Right cardiac atrium (tissue), 5 donors: Measurements from ENCODE around the gene GLIS2. TPM values are rescaled to one million over a fixed set of nuclear protein-coding genes. Genes with fewer than 3 reads are reported as not detected.
A peak's percentile ranks its signal among the peaks of the same experiment; 100 is the strongest.

Source experiments
- ATAC-seq, 2 donors: fragments of 200-7000 bp; cut with Tn5 transposase; one replicate each; pipeline versions ENCODE4 v1.8.0 to v1.9.1; 2020; ENCODE audit warnings: moderate library complexity in 2 of 2, mild to moderate bottlenecking in 1 of 2
- DNase-seq, 3 donors: peaks; one replicate each; pipeline ENCODE4 v3.0.0-alpha.2; 2020
- H3K27ac ChIP-seq: one replicate; pipeline ENCODE4 v1.5.1; 2013; ENCODE audit warnings: mild to moderate bottlenecking, low read length, control low read depth, moderate library complexity
- H3K27me3 ChIP-seq: one replicate; pipeline ENCODE4 v1.6.1; 2013; ENCODE audit not compliant: control insufficient read depth, insufficient read depth
- H3K4me1 ChIP-seq: one replicate; pipeline ENCODE4 v1.6.1; 2013; ENCODE audit warnings: low read length; ENCODE audit not compliant: control insufficient read depth, insufficient read depth
- H3K4me3 ChIP-seq: one replicate; pipeline ENCODE4 v1.5.1; 2013; ENCODE audit warnings: low read length, control low read depth
- H3K9me3 ChIP-seq: one replicate; pipeline ENCODE4 v1.6.1; 2013; ENCODE audit warnings: low read length; ENCODE audit not compliant: control insufficient read depth
- WGBS: extraction: QIAGEN DNeasy Blood & Tissue Kit; methylation state at CpG from one replicate; pipeline ENCODE4 v1.1.7; 2013; 5-methylcytosine and 5-hydroxymethylcytosine counted together
- intact Hi-C, 4 donors: fragments of 100-400 bp; cut with DNase I; formaldehyde crosslinking; loops; one replicate each; pipeline versions ENCODE4 v1.11.0 to v1.14.0; 2022 to 2023
- polyA plus RNA-seq: library from polyadenylated mRNA; stranded (reverse); fragments of 200-250 nt; gene quantifications from one replicate; pipeline ENCODE4 v1.2.3, GENCODE V29; 2013
- total RNA-seq, 4 donors: library from RNA; stranded (reverse); fragmentation: NEBNext Ultra II Directional; extraction: Animal tissue kit (Norgen Biotek cat#: 25700); gene quantifications; one replicate each; pipeline ENCODE4 v1.2.1, GENCODE V29; 2021
- donor health status: healthy with polysubstance abuse.
- donor health status: DM: no; HTN: yes; CAD: no.
- donor health status: DM: no; HTN: no; CAD: no.
- donor health status: DM: no; HTN: yes; CAD: no; lungs with severe emphysema.
- donor health status: DM: yes; HTN: yes; CAD: no.

Gene GLIS2
- total and polyA plus RNA-seq, 5 donors = 15.2 to 34.6 (median 31.6) TPM

- DNase-seq (peak; percentile 26 to 60 (median 53)), ATAC-seq (no peak)
- Histone ChIP-seq H3K9me3 (no peaks in the 10 kb centered on the region), H3K27me3 (no peaks in the 10 kb centered on the region), H3K27ac (no peak overlapping the region), H3K4me3 (no peak overlapping the region), H3K4me1 (peaks cover 11% of the 10 kb centered on the region)
- 93% methylated on average over 55 of the region's 55 CpGs for WGBS
- intact Hi-C loops = no loop called here
Measured at GRCh38 chr16:4381935-4382794, 66.3 kb downstream of the GLIS2 start.

DNA sequence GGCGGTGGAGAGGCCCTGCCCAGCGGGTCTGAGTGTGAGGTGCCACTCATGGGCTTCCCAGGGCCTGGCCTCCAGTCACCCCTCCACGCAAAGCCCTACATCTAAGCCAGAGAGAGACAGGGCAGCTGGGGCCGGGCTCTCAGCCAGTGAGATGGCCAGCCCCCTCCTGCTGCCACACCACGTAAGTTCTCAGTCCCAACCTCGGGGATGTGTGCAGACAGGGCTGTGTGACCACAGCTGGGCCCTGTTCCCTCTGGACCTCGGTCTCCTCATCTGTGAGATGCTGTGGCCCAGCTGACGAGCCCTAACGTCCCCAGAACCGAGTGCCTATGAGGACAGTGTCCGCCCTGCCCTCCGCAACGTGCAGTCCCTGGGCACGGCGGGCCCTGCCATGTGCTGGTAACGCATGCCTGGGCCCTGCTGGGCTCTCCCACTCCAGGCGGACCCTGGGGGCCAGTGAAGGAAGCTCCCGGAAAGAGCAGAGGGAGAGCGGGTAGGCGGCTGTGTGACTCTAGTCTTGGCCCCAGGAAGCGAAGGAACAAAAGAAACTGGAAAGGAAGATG is 67.0 kb downstream of the GLIS2 start:
- Histone ChIP-seq H3K4me3 (no peak overlapping the region), H3K27me3 (no peaks in the 10 kb centered on the region), H3K4me1 (peaks cover 8% of the 10 kb centered on the region), H3K27ac (no peak overlapping the region), H3K9me3 (no peaks in the 10 kb centered on the region)
- DNase-seq (peak in 2 of 3 donors; percentile 14 to 68), ATAC-seq (no peak)
- intact Hi-C loops = no loop called here
- WGBS = 79% methylated on average over 21 of the region's 21 CpGs

GRCh38 chr16:4383591-4384444 is 68.0 kb downstream of the GLIS2 start:
- H3K9me3 ChIP-seq = no peaks in the 10 kb centered on the region
- DNase-seq (peak in 2 of 3 donors; percentile 10 to 59), ATAC-seq (no peak)
- WGBS = 89% methylated on average over 12 of the region's 12 CpGs
- no peak overlapping the region for H3K27ac ChIP-seq
- no peaks in the 10 kb centered on the region for H3K27me3 ChIP-seq
- intact Hi-C loops = no loop called here
- H3K4me3 ChIP-seq = no peak overlapping the region
- H3K4me1 ChIP-seq = peaks cover 1% of the 10 kb centered on the region

DNA sequence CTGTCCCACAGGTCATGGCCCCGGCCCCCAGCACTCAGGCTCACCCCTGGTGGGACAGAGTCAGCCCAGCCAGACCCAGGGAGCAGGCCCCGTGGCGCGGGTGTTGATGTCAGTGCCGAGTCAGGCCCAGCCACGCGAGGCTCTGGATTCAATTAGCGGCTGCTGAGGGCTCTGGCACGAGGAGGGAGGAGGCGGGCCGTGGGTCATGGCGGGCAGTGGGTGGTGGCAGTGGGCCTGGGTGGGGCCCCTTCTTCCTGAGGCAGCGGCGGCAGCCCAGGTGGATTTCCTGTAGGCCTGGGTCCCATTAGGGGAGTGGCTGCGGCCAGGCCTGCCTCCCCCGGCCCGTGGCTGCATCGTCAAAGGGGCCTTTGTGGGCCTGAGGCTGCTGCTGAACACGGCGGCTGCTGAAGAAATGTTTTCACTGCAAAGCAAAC is 68.7 kb downstream of the GLIS2 start:
- Histone ChIP-seq H3K27me3 (no peaks in the 10 kb centered on the region), H3K9me3 (no peaks in the 10 kb centered on the region), H3K4me3 (no peak overlapping the region), H3K27ac (no peak overlapping the region), H3K4me1 (peaks cover 2% of the 10 kb centered on the region)
- DNase-seq (peak; percentile 39 to 81 (median 76)), ATAC-seq (no peak)
- WGBS = 54% methylated on average over 20 of the region's 20 CpGs
- intact Hi-C loops = no loop called here

- no peaks in the 10 kb centered on the region for H3K9me3 ChIP-seq
- DNase-seq (peak in 2 of 3 donors; percentile 27 to 65), ATAC-seq (no peak)
- H3K27ac ChIP-seq = no peak overlapping the region
- no peaks in the 10 kb centered on the region for H3K27me3 ChIP-seq
- intact Hi-C loops = no loop called here
- H3K4me3 ChIP-seq = no peak overlapping the region
- WGBS = 80% methylated on average over 20 of the region's 20 CpGs
- H3K4me1 ChIP-seq = peaks cover 2% of the 10 kb centered on the region
Measured at GRCh38 chr16:4385066-4385788, 69.4 kb downstream of the GLIS2 start.

- intact Hi-C loops = no loop called here
- H3K27ac ChIP-seq = no peak overlapping the region
- no peaks in the 10 kb centered on the region for H3K27me3 ChIP-seq
- H3K9me3 ChIP-seq = no peaks in the 10 kb centered on the region
- 67% methylated on average over 11 of the region's 11 CpGs for WGBS
- DNase-seq = peak in 2 of 3 donors; percentile 21 to 62
- no peak overlapping the region for H3K4me3 ChIP-seq
- peaks cover 2% of the 10 kb centered on the region for H3K4me1 ChIP-seq
- no peak for ATAC-seq
Measured at GRCh38 chr16:4385789-4386450, 70.1 kb downstream of the GLIS2 start.

DNA sequence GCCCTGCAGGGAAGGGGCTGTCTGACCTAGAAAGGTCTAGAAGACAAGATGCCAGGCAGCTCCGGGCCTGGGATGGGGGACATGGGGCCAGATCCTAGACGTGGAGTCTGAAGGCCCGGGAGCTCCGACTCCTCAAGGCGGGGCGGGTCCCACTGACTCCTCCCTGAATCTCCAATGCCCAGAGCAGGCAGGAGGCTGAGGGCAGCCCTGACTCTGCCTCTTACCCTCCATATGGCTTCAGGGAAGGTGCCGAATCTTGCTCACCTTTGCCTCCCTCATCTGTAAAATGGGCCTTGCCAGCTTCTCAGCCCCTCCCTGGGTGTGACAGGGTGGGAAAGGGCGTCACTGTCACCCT is 70.6 kb downstream of the GLIS2 start:
- ATAC-seq = peak in 1 of 2 donors; percentile 9
- 65% methylated on average over 8 of the region's 8 CpGs for WGBS
- no peak overlapping the region for H3K27ac ChIP-seq
- peaks cover 2% of the 10 kb centered on the region for H3K4me1 ChIP-seq
- no peaks in the 10 kb centered on the region for H3K9me3 ChIP-seq
- H3K4me3 ChIP-seq = no peak overlapping the region
- H3K27me3 ChIP-seq = no peaks in the 10 kb centered on the region
- DNase-seq = peak; percentile 49 to 76 (median 76)
- intact Hi-C loops = no loop called here

DNA sequence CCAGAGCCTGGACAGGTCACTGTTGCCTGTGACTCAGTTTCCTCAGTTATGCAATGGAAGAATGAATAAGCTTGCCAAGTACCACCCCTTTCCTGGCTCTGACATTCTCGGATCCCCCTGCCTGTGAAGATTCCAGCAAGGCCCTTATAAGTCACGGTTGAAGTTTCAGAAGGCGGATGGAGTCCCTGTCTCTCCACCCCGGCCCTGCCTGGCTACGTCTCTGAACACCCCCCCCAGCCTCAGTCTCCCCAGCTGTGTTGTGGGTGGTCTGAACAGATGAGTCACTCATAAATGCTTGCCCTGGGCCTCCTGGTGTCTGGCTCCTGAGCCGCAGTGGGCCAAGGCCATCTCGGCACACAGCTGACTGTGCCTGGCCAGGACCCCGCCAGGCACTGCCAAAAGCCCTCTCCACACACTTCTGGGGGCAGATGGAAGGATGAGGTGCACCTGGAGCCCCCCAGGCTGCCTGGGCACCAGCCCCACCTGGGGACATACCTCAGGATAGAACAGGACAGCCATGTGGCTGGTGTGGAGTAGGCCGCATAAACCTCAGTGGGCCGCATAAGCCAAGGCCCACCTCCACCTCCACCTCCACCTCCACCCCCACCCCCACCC is 71.2 kb downstream of the GLIS2 start:
- Histone ChIP-seq H3K9me3 (no peaks in the 10 kb centered on the region), H3K4me1 (peaks cover 2% of the 10 kb centered on the region), H3K27ac (no peak overlapping the region), H3K27me3 (no peaks in the 10 kb centered on the region), H3K4me3 (no peak overlapping the region)
- peak; percentile 33 to 63 (median 63) for DNase-seq
- ATAC-seq = no peak
- WGBS = 73% methylated on average over 10 of the region's 10 CpGs
- intact Hi-C loops = no loop called here

- Histone ChIP-seq H3K27ac (no peak overlapping the region), H3K27me3 (no peaks in the 10 kb centered on the region), H3K4me3 (no peak overlapping the region), H3K9me3 (no peaks in the 10 kb centered on the region), H3K4me1 (peaks cover 2% of the 10 kb centered on the region)
- intact Hi-C loops = no loop called here
- 91% methylated on average over 20 of the region's 20 CpGs for WGBS
- ATAC-seq (no peak), DNase-seq (peak; percentile 23 to 69 (median 49))
Measured at GRCh38 chr16:4387781-4388180, 71.9 kb downstream of the GLIS2 start.
